Measurements from ENCODE around the gene PCDH1. TPM values are rescaled to one million over a fixed set of nuclear protein-coding genes. Genes with fewer than 3 reads are reported as not detected.

The PCDH1 gene
- total RNA-seq, 1 donor = 0.43 TPM

DNA sequence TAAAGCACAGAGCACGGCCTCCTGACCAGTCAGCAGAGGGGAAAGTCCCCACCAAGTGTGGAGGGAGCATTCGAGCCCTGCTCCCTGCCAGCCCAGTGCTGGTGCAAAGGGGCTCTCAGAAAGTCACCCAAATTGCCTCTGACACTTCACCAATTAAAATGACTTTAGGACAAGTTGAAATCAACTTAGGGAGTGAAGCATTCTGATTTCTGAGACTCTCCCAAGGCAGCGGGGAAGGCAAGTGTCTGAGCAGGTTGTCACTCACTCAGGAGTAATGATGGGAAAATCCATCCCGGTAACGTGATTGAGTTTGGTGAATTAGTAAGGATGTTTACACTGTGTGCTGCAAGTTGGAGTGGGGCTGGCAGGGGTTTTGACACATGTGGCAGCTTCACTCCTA, 73.7 kb downstream of the PCDH1 start:
- no peak overlapping the region for H3K4me3 ChIP-seq (ENCODE audit: low read depth, low read length)
- TF ChIP-seq, protein P1, sequence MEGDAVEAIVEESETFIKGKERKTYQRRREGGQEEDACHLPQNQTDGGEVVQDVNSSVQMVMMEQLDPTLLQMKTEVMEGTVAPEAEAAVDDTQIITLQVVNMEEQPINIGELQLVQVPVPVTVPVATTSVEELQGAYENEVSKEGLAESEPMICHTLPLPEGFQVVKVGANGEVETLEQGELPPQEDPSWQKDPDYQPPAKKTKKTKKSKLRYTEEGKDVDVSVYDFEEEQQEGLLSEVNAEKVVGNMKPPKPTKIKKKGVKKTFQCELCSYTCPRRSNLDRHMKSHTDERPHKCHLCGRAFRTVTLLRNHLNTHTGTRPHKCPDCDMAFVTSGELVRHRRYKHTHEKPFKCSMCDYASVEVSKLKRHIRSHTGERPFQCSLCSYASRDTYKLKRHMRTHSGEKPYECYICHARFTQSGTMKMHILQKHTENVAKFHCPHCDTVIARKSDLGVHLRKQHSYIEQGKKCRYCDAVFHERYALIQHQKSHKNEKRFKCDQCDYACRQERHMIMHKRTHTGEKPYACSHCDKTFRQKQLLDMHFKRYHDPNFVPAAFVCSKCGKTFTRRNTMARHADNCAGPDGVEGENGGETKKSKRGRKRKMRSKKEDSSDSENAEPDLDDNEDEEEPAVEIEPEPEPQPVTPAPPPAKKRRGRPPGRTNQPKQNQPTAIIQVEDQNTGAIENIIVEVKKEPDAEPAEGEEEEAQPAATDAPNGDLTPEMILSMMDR (IDR thresholded peaks at IDR 0.05; ENCODE audit: insufficient read depth, low read depth, low read length) = no peak
- no peak for DNase-seq (ENCODE audit: low read depth)

Other genes starting within 250 kb of the PCDH1 start
- 49.0 and 53.5 TPM in 2 replicates for gene HDAC3, start 241.6 kb downstream of the PCDH1 start, total RNA-seq
- gene RELL2, start 241.4 kb downstream of the PCDH1 start, total RNA-seq = 4.7 and 8.4 TPM in 2 replicates
- 24.2 and 25.8 TPM in 2 replicates for gene FCHSD1, start 227.0 kb downstream of the PCDH1 start, total RNA-seq
- 5.6 and 7.7 TPM in 2 replicates for gene ARAP3, start 196.2 kb downstream of the PCDH1 start, total RNA-seq
- 34.1 and 40.6 TPM in 2 replicates for gene DELE1, start 45.5 kb upstream of the PCDH1 start, total RNA-seq
- gene PCDH12, start 79.8 kb upstream of the PCDH1 start, total RNA-seq = under 0.01 TPM in 1 of 2 replicates, not detected in the other
- gene RNF14, start 90.7 kb upstream of the PCDH1 start, total RNA-seq = 56.7 and 76.9 TPM in 2 replicates
- 54.8 and 59.6 TPM in 2 replicates for gene GNPDA1, start 134.6 kb upstream of the PCDH1 start, total RNA-seq
- gene NDFIP1, start 230.4 kb upstream of the PCDH1 start, total RNA-seq = 92.0 and 124 TPM in 2 replicates